ENCODE data around the gene ZMIZ1.

Gene ZMIZ1

DNA sequence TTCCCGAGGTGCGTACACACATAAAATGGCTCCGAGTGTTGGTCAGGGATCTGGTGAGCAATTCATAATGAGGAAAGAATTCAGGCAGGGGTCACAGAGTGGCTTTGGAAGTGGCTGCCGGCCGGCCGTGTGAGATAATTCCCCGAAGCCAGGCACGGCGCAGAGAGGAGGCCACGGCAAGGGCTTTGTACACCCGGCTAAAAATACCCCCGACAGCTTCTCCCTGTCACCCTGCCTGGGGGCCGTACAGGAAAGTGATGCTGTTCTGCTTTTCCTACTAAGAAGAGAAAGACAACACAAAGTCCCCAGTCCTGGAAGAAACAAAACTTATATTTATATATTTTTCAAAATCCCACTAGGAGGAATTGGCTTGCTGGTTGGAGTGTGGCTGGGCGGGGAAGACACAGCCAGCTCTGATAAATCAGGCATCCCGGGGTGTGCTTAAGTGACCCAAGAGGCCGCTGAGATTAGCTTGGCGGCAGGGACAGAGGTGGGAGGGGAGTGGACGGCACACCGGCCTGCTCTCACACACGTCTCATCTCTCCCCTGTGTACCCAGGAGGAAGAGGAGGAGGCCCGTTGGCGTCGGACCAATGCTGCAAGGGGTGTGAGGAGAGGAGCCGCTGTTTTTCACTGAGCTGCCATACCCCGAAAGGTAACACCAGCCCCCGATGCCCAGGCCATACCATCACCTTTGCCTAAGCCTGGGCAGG is 70.5 kb downstream of the ZMIZ1 start:
- DNase-seq (ENCODE audit: low spot score): no peak

DNA sequence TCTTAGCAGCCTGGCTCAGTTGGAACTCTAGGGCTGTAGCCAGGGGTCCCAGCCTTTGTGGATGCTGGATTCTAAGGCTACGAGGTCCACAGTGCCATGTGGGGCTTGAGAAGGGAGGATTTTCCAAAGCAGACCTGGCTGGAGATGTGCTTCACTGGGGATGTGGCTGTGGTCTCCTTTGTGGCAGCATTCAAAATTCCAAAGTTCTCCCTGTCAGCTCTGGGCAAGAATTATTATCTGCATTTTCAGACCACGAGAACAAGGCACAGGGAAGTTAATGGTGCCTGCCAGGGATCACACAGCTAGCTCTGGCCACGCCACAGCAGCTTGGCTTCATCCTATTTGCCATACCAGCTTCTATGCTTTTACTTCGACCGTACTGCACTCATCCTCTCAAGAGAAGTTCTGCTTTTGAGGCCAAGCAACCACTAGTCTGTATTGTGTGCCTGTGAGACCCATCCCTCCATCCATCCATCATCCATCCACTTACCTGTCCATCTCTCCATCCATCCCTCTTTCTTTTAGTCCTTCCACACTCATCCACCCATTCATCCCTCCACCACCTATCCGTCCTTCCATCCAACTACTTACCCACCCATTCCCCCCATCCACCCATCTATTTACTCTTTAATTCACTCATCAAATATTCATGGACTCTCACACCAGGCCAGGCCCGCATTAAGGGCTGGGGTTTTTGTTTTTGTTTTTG is 71.5 kb downstream of the ZMIZ1 start:
- no peak for DNase-seq (ENCODE audit: low spot score)

DNA sequence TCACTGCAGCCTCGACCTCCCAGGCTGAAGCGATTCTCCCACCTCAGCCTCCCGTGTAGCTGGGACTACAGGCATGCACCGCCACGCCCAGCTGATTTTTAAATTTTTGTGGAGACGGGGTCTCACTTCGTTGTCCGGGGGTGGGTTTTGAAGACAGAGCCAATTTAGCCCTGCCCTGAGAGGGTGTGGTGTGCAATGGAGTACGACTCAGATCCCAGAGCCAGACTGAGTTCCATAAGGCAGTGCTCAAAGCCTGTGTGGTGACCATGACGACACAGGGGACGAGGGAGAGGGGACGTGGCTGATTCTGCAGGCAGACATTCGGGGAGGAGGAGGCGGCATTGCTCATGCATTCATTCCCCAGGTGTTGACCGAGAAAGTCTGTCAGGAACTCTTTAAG is 72.1 kb downstream of the ZMIZ1 start:
- no peak for DNase-seq (ENCODE audit: low spot score)

DNA sequence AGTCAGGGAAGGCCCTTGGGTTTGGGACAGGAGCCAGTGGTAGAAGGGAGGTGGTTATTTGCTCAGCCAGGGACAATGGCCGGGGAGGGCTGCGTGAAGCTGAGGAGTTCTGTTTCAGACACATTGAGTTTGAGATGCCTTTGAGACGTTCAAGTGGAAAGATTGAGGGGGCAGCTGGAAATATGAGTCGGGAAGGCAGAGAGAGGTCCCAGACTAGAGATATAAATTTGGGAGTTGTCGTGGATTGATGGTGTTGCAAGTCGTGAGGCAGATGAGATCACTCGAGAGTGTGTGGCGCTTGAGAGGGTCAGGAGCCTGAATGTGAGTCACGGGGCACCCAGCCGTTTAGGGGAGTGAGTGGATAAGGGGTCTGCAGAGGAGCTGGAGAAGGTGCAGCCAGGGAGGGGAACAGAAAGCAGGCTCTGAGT is 73.3 kb downstream of the ZMIZ1 start:
- DNase-seq (ENCODE audit: low spot score): no peak

DNA sequence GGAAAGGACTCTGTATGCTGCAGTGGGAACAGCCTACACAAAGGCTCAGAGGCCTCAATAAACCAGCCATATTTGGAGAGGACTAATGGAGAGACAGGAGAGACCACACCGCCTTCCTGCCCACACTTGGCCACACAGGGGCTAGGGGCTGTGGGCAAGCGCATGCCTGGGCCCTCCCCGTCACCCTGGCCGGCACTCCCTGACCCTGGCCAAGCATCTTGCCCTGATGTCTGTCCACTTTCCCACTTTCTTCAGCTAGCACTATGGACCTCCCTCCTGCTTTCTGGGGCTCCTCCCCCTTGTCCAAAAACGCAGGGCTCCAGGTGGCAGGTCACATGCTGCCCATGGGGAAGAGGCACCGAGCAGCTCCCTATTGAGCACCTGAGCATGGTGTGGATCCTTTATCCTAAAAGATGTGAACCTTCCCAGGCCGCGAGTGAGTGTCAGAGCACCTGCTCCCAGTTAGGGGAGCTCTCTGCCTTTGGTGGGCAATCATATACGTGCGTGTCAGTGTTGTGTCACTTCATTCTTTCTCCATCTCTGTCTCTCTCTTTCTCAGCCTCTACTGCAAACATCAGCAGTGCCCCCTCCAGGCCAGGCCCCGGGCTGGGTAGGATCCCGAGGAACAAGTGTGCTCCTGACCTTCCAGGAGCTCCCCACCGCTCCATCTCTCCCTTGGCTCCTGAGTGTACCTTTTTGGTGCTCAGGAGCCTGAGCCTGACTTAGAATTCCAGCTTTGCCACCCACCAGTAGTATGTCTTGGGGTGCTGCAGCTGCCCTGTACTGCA is 74.0 kb downstream of the ZMIZ1 start:
- no peak for DNase-seq (ENCODE audit: low spot score)

DNA sequence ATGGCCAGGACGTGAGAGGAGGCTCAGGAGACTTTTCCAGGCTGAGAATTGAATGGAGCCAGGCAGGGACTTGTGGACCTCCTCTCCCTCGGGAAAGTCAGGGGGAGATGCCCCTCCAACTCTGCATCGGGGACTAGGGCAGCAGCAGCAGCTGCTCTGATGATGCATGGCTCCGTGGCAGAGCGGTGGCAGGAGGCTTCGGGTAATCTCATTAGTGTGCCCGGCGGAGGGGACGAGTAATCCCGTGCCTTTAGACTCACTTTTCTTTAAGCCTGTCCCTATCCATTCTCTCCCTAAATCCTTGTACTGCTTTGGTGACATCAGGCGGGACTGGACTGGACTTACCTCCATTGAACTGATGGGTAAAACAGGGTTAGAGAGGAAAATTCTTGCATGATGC is 75.1 kb downstream of the ZMIZ1 start:
- no peak for DNase-seq (ENCODE audit: low spot score)

DNA sequence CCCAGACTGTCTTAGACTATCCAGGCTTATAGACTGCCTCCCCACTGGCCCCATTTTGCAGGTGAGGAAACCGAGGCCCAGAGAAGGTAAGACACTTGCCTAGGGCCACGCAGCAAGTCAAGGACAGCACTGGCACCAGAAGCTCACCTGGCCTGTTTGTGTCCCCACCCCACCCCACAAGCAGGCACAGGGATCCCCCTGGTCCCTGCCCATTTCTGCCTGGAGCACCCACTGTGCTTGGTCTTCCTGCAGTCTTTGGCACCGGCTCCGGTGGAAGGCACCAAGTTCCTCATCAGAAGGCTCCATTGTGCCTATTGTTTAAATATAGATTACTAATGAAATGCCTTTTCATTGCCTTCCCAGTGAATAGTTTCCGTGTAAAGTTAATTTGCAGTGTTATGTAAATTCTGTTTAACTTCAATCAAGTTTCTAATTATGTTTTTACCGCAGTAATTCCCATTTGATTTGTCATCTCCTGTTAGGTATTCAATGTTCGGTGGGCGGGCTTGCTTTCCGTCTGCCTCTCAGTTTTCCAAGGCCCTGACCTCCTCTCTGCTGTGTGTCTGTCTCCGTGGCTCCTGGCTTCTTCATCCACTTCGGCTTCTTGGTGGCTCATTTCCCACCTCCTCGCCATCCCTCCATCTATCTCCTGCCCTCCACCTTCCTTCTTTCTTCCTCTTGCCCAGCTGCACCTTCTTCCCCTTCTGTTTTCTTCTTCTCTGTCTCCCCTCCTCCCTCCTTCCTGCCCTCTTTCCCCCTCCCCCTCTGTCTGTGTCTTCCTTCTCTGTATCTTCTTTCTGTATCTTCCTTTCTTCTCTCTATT is 75.8 kb downstream of the ZMIZ1 start:
- DNase-seq (ENCODE audit: low spot score): no peak

DNA sequence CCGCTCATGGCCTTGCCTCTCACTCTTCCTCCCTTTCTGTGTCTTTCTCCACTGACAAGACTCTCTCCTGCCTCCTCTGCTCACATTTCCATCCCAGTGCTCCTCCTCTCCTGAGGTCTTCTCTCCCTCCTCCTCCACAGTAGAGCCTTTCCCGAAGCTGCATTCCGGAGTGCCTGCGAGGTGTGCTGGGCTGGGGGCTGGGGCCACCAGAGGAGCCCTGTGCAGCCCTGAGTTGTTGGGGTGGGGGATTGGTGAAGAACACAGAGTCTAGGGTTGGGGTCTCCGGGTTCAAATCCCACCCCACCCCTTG is 76.4 kb downstream of the ZMIZ1 start:
- no peak for DNase-seq (ENCODE audit: low spot score)

DNA sequence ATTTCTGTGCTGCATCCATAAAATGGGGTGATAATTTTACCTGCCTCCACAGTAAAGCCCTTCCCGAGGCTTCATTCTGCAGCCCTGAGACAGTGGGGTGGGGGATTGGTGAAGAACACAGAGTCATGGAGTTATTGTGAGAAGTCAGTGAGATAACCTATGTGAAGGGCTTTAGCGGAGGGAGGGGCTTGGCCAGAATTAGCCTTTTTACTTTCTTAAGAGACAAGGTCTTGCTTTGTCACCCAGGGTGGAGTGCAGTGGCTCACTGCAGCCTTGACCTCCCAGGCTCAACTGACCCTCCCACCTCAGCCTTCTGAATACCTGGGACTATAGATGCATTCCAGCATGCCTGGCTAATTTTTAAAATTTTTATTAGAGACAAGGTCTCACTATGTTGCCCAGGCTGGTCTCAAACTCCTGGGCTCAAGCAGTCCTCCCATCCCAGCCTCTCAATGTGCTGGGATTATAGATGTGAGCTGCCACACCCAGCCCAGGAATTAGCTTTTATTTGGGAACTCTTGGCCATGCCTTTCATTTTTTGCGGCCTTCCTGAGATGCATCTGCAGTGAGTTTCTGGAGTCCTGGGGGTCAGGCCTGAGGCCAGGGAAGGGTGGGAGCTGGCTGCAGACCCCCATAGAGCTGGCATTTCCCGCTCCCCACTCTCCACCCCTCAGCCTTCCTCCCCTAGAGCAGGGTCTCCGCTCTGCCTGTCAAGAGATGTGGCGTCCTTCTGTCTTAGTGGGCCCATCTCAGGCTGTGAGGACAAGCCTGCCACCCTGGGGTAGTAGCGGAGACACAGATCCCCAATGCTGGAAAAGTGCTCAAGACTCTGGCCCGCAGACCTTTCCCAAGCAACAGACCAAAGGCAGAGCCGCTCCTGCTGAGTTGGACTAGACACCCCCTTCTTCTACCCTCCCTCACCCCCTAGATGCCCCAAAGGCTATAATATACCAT is 77.0 kb downstream of the ZMIZ1 start:
- no peak for DNase-seq (ENCODE audit: low spot score)

DNA sequence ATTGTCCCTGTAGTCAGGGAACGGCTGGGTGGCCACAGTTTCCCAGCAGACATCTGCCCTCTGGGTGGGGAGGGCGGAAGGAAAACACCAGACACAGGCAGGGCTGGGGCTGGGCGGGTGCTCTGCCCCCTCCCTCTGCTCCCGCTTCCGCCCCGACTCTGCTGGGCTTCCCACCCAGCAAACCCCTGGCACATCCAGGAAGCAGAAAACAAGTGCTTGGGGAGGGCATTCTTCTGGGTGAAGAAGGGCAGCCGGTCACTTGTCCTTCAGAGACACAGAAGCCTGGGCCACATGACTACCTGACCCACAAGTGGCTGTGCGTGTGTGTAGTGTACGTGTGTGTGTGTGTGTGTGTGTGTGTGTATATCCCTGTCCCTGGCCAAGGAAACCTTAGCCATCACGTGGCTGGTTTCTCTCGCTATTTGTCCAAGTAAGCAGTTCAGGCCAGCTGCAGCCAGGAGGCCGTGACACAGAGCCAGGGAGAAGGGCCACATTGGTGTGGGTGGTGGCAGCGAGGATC is 77.9 kb downstream of the ZMIZ1 start:
- no peak for DNase-seq (ENCODE audit: low spot score)

DNA sequence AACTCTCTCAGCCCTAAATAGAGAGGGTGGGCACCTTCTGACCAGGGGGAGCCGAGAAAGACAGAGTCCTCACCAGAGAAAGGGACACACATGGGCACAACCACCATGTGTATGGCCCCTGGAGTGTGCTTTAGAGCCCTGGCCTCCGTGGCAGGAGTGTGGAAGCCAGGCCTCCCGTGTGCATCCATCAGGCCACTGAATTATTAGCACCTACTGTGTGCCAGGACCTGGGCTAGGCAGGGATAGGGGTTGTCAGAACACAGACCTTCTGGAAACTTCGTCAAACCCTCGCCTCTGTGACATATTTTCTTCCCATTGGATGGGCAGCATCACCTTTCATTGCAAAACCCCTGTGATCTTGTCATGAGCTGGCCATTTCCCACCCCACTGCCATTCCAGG is 78.5 kb downstream of the ZMIZ1 start:
- no peak for DNase-seq (ENCODE audit: low spot score)

DNA sequence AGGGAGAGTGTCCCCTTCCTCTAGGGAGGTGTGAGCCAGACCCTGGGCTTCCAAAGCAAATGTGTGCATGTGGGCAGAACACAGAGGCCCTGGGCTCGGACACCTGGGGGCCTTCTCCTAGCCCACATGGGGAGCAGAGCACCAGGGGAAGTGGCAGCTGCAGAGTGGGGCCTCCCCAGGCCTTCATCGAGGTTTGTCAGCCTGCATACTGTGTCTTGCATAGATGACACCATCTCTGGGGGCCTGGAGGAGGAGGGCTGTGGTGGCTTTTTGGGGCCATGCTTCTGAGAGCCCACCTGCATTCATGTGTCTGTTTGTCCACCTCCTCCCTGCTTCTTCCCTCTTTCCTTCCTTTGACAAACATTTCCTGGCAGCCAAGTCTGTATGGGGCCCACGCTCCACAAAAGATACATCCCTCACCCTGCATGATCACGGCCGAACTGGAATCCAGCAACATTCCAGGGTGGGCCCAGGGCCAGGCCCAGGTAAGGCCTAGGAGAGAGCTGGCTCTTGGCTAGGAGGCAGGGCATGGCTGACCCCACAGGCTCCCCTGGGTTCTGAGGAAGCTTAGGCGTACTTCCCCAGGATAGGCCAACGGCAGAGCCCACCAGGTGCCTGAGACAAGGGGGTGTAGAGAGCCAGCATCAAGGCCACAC is 79.2 kb downstream of the ZMIZ1 start:
- no peak for DNase-seq (ENCODE audit: low spot score)

DNA sequence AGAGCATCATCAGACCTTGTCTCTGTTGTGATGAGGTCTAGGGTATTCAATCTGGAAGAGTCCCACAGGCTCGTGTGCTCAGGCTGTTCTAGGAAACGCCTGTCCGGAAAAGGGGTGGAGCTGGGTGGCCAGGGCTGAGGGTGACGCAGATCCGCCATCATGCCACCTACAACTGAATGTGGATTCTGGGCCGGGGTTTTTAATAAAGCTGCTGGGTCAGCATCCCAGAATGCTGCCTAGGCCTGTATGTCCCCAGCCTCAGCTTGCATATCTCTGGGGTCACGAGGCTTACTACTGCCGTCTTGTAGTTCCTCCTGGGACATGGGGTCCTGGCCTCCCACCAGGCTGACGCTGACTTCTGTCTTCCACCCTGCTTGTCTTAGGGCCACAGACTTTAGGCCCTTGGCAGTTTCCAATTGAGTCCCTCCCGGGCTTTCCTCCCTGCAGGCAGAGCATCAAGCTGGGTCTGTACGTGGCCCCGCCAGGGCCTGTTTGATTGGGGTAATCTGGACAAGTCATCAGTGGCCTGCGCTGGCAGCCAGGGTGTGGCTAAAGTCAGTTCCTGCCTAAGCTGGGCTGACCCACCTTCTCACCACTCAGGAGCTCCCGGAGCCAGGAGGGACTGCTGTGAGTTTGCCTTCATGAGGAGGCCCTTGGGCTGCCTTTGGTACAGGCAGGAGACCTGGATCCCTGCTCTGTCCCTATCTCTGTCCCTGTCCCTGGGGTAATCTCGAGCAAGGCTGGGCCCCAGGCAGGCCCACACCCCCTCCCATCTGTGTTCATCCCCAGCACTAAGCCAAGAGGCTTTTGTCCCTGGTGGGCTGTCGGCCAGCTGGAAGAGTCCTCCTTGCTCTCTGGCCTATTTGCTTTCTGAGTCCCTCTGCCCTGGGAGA is 79.9 kb downstream of the ZMIZ1 start:
- no peak for DNase-seq (ENCODE audit: low spot score)

DNA sequence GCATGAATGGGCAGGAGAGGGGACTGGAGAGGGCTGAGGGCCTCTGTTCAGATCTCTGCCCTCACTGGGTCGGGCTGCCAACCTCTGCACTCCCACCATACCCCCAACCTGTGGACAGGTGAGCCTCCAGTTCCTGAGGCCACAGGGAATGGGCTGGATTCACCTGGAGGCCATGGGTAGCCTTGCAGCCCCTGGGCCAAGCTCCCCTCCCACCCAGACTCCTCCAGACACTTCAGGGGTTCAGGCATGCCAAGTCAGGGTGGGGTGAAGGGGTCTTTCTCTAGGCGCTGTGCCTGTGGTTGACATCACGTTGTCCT is 80.5 kb downstream of the ZMIZ1 start:
- DNase-seq (ENCODE audit: low spot score): no peak

DNA sequence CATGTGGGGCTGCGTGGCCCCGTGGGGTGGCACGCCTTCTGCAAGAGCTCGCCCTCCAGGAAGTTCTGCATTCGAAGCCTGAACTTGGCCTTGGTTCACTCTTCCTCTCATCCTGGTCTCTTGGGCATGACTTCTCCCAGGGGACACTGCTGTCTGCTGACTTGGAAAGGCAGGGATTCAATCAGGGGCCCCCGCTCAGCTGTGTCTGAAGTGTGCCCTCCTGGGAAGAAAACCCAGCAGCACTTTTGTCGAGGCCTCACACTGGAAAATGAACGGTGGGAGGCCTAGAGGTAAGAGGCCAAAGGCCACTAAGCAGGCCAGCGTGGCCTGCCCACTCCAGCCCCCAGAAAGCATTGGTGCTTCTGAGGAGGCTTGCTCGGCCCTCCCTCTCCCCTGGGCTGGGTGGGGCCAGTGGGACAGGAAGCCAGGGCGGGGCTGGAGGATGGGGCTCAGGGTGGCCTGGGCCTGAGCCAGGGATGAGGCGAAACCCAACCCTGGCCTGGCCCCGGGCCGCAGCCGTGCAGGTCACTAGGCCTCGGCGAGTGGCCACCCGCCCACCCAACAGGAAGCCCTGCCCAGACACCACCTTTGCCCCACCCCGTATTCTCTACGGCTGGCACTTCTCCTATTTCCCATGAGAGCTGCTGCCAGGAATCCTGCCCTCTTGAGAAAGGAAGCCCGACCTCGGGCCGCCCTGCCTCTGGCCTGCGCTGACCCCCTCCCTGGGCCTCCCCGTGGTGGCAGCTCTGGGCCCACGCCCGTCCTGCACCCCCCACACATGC is 81.1 kb downstream of the ZMIZ1 start:
- DNase-seq (ENCODE audit: low spot score): peak; percentile 67

DNA sequence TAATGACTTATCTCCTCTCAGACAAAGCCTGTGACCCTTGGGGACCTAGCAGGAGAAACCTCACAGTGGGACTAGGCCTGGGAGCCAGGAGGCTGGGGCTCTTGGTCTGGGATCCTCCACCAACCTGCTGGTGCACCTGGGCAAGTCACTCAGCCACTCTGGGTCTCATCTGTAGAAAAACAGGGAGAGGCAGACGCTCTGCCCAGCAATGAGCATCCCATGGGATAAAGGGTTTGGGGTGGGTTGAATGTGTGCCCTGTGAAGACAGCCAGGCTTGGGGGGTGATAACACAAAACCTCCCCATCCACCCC is 81.6 kb downstream of the ZMIZ1 start:
- DNase-seq (ENCODE audit: low spot score): no peak

DNA sequence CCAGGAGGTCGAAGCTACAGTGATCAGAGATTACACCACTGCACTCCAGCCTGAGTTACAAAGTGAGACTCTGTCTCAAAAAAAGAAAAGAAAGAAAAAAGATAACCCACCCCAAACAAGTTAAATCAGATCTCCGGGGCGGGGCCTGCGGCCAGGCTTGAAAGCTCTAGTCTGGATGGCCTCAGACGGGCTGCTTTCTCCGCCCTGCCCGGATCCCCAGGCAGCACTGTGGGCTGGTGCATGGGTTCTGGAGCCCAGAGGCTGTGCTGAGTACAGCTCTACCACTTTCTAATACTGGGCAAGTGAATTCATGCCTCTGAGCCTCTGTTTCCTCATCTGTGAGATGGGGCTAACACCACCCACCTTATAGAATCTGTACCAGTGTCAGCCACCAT is 83.7 kb downstream of the ZMIZ1 start:
- DNase-seq (ENCODE audit: low spot score): no peak

DNA sequence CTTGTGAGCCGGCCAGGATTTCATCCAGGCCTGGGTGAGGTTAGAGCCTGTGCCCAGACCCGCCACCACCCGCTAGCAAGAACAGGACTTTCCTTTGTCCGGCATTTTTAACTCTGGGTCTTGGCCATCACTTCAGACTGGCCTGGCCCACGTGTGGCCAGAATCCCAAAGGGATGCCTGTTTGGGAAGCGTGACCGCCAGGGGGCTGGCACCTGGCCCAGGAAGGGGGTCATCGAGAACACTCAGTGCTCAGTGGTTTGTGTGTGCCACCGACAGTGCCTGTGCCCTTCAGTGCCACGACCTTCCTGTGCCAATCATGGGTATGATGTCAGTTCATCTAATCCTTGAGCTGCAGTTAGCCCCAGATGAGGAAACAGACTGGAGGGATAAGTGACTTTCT is 85.0 kb downstream of the ZMIZ1 start:
- no peak for DNase-seq (ENCODE audit: low spot score)

All from COLO829 (cell line).